Measurements from ENCODE around the gene CCSAP. TPM values are rescaled to one million over a fixed set of nuclear protein-coding genes. Genes with fewer than 3 reads are reported as not detected.

CCSAP gene
- total and polyA plus RNA-seq, 8 donors = 7.1 to 11.4 (median 9.2) TPM

DNA sequence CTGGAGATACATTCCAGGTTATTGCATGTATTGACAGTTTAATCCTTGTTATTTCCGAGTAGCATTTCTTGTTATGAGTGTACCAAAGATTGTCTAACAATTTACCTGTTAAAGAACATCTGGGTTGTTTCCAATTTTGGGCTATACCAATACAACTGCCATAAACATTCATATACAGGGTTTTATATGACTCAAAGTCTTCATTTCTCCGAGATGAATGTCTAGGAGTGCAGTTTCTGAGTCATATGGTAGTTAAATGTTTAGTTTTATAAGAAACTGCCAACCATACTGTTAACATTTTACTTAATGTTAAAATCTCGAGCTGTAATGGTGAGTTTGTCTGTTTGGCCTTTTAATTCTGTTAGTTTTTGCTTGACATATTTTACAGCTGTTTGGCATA lies 61.9 kb downstream of the CCSAP start:
- ATAC-seq = no peak
- Histone ChIP-seq H3K36me3 (no peaks in the 10 kb centered on the region), H3K27me3 (no peaks in the 10 kb centered on the region), H3K4me3 (no peak overlapping the region), H3K4me1 (peaks cover 0 to 11% of the 10 kb centered on the region in 2 donors), H3K27ac (no peak overlapping the region), H3K9me3 (no peaks in the 10 kb centered on the region)
- intact Hi-C loops (cut with DNase I) = no loop called here
- TF ChIP-seq CTCF (IDR thresholded peaks at IDR 0.05) = no peak
- DNase-seq = no peak

DNA sequence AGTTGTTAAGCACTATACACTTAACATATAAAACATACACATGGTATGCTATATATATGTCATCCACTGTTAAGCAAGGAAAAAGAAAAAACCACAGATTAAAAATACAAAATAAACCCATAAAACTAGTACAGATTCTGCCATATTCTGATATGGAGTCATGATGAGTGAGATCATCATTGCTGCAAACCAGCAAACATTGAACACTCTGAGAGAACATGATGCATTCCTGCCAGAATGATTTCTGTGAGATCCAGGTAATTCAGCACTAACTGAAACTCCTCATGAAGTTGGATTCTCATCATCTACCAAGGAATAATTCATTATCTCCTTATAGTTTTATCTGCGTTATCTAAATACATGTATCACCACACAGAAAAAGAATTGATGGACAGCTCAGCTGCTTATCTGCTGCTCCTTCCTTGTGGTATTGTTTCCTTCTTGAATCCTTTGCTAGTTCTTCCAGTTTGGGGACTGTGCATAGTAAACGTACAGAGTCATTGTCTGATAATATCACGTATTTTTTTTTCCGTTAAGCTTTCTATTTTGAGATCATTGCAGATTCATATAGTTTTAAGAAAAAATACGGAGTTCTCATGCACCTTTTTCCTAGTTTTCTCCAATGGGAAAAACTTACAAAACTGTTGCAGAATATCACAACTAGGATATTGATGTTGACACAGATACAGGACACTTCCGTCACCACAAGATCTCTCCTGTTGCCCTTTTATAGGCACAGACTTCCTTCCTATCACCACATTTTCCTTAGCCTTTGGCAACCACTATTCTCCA lies 62.6 kb downstream of the CCSAP start:
- DNase-seq = no peak
- Histone ChIP-seq H3K36me3 (no peaks in the 10 kb centered on the region), H3K27me3 (no peaks in the 10 kb centered on the region), H3K27ac (no peak overlapping the region), H3K4me3 (no peak overlapping the region), H3K4me1 (peaks cover 0 to 11% of the 10 kb centered on the region in 2 donors), H3K9me3 (no peaks in the 10 kb centered on the region)
- no peak for ATAC-seq
- intact Hi-C loops (cut with DNase I) = no loop called here
- TF ChIP-seq CTCF (IDR thresholded peaks at IDR 0.05) = no peak

GRCh38 chr1:229279242-229279641 lies 63.6 kb downstream of the CCSAP start:
- no peak for TF ChIP-seq CTCF (IDR thresholded peaks at IDR 0.05)
- peaks cover 0 to 12% of the 10 kb centered on the region in 2 donors for H3K4me1 ChIP-seq

DNA sequence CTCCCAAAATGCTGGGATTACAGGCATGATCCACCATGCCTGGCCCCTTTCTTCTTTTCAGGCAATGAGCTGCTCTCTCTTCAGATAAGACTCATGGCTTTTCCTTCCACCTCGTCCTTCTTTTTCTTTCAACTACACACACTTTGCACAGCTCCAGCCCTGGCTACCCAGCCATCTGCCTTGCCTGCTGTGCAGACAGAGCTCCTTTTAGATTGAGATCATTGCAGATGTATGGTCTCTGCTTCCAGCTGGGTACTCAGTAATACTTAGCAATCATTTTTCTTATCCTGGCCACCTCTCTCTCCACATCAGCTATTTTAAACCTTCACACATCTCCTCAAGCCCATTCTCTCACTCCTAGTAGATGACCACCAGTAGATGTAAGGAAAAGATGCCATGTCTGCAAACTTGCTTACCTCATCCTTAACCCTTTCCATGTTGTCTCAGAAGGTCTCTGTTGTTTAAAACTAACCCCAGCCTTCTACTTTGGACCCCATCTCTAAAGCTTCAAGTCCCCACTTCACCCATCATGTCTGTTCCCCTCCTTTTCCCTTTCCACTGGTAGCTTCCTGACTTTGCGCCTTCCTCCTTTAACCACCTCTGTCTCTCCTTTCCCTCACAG lies 64.6 kb downstream of the CCSAP start:
- ATAC-seq = no peak
- no peak for DNase-seq
- Histone ChIP-seq H3K4me3 (no peak overlapping the region), H3K36me3 (no peaks in the 10 kb centered on the region), H3K4me1 (peaks cover 7 to 22% of the 10 kb centered on the region in 2 donors), H3K9me3 (no peaks in the 10 kb centered on the region), H3K27me3 (no peaks in the 10 kb centered on the region), H3K27ac (no peak overlapping the region)
- TF ChIP-seq CTCF (IDR thresholded peaks at IDR 0.05) = no peak
- intact Hi-C loops (cut with DNase I) = no loop called here

More at GRCh38 chr1:229279242-229279641, 63.6 kb downstream of the CCSAP start:
- no peak overlapping the region for H3K4me3 ChIP-seq
- H3K27ac ChIP-seq = no peak overlapping the region
- no peaks in the 10 kb centered on the region for H3K36me3 ChIP-seq
- ATAC-seq (no peak), DNase-seq (no peak)
- no peaks in the 10 kb centered on the region for H3K9me3 ChIP-seq
- no peaks in the 10 kb centered on the region for H3K27me3 ChIP-seq
- intact Hi-C loops (cut with DNase I) = no loop called here

DNA sequence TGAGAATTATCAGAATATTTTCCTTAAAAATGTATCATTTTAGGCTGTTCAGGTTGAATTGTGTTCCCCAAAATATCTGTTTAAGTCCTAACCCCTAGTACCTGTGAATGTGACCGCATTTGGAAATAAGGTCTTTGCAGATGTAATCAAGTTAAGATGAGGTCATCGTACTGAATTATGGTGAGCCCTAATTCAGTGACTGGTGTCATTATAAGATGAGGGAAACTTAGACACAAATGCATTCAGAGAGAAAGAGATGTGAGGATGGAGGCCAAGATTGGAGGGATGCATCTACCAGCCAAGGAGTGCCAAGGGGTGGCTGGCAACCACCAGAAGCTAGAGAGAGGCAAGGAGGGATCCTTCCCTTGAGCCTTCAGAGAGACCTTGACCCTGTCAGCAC lies 67.8 kb downstream of the CCSAP start:
- Histone ChIP-seq H3K9me3 (no peaks in the 10 kb centered on the region), H3K27me3 (no peaks in the 10 kb centered on the region), H3K36me3 (no peaks in the 10 kb centered on the region), H3K27ac (no peak overlapping the region), H3K4me3 (no peak overlapping the region), H3K4me1 (peaks cover 19 to 37% of the 10 kb centered on the region in 2 donors)
- no peak for ATAC-seq
- no peak for DNase-seq
- TF ChIP-seq CTCF (IDR thresholded peaks at IDR 0.05) = no peak
- intact Hi-C loops (cut with DNase I) = no loop called here

Data from left lung (tissue), 10 donors.